Activated CD4-positive, alpha-beta T cell treated with anti-CD3 and anti-CD28 coated beads for 24 hours (primary cell): ENCODE results near the gene TFF2.

ENCODE experiments used
- DNase-seq, 2 donors: peaks; one replicate each; pipeline ENCODE4 v3.0.0-alpha.2; 2020; ENCODE audit warnings: low read depth in 2 of 2

Gene TFF2

DNA sequence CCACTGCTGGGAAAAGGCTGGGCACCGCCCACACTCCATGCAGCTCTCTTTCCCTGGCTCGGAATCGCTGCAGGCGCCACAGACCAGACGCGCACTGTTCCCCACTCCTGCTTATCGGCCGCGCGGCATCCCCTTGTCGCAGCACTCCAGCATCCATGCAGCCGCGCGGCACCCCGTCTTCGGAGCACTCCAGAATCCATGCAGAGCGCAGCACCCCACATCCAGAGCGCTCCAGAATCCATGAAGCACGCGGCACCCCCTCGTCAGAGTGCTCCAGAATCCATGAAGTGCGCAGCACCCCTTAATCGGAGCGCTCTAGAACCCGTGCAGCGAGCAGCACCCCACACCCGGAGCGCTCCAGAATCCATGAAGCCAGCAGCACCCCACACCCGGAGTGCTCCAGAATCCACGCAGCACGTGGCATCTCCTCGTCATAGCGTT is 45.1 kb downstream of the TFF2 start:
- DNase-seq, result no peak

DNA sequence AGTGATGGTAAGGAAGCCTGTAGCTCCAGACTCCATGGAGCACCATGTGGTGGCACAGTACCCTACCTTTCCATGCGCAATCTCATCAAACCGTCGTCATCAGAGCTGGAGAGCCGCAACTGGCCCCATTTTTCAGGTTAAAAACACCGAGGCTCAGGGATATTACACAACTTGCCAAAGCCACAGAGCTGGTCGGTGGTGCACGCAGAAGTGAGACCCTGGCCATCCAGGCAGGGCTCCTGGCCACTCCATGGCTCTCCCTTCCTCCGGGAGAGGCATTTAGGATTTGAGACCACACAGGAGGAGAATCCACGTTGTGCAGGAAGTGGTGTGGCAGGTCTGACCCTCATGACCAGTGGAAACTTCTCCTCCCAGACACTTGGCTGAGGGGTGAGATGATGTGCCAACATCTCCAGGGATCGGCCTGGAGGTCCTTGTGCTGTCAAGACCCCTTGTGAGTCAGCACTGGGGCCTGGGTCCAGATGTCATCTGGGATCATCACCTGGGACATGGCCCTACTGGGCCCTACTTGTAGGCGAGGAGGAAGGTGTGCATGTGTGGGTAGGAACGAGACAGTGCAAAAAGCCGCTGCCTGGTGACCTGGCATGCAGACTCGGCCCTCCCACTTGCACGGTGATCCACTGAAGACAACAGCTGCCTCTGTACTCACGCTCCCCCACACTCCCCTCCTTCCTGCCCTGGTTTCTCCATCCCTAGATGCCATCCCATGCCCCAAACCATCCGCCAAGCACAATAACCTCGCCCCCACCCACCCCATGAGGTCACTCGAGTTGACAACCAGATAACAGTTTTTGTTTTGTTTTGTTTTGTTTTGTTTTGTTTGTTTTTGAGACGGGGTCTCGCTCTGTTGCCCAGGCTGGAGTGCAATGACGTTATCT is 46.0 kb downstream of the TFF2 start:
- no peak for DNase-seq

DNA sequence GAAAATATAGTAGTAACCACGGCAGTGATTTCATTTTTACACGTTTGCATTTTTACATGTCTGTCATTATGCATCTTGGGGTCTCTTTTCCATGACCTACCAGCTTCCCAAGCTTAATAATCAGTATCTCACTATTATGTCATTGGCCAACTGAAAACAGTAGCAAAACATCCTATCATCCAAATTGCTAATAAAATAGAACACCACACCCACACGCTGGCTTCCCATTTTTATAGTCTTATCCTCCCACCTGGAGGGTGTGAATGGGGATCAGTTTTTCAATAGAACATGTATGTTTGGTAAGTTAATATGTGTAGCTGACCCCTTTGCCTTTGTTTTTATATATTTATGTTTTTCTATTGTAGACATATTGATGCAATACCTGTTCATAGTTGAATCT is 47.4 kb downstream of the TFF2 start:
- DNase-seq, result no peak

DNA sequence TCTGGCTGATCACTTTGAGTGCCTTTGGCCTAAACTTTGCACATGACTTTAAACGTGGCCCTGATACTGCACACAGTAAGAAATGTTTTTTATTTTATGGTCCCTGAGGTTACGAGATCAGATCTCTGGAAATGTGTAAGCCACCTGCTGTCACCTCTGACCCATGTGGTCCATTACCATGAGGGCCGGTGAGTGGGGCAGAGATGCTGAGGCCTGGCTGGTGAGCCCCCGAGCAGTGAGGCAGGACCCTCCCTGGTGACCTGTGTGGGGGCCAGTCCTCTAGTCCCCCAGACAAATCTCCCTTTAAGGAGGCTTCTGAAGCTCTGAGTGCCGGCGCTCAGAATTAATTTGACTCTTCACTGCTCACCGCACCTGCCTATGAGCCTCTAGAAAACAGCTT is 48.0 kb downstream of the TFF2 start:
- DNase-seq, result no peak

DNA sequence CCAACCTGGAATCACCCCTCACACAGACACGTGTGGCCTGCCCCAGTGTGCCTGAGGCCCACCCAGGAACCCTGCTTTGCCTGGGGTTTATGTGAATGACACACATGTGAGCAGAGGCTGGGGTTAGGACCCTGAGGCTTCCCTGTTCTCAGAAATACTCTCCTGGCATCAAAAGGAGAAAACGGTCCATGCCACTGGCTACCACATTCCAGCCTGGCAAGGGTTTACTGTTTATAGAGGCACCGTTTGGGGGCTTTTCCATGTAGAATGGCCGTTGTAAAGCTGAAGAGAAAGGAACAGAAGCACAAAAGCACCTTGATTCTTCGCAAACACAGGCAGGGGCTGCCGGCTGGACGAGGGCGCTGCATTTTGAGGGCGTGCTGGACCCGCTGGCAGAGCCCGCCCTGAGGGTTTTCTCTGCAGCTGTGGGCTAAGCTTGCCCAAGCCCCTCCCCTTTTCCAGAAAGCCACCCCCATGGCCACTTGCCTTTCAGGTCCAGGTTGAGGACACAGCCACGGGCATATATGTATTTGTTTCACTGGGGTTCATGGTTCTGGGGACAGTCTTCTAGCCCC is 48.6 kb downstream of the TFF2 start:
- DNase-seq, result no peak

DNA sequence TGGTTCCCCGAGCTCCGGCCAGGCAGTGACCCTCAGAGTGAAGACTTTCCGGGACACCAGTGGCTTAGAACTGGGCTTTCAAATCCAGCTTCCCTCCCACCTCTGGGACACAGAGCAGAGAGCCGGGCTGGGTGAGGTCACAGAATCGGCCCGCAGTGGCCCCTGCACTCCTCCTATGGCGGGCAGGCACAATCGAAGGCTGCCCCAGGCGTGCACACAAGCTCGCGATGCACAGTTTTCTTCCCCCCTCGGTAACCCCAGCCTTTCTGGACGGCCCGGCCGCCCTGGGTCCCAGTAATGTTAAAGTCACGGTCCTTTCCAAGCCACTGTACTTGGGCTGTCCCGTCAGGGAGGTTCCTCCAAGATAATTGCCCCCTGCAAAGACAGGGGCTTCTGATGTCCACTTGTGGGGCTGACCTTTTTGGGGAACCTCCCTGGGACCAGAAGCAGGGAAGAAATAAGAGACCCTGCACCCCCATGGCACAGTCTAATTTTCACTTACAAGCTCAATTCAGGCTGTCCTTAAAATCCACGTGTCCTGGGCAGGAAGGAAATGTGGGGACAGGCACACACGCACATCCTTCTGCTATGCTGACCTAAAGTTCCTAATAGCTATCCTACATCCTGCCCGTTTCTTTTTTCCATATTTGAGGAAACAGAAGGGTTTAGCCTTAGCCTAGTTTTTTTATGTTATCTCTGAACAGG is 49.3 kb downstream of the TFF2 start:
- no peak for DNase-seq

DNA sequence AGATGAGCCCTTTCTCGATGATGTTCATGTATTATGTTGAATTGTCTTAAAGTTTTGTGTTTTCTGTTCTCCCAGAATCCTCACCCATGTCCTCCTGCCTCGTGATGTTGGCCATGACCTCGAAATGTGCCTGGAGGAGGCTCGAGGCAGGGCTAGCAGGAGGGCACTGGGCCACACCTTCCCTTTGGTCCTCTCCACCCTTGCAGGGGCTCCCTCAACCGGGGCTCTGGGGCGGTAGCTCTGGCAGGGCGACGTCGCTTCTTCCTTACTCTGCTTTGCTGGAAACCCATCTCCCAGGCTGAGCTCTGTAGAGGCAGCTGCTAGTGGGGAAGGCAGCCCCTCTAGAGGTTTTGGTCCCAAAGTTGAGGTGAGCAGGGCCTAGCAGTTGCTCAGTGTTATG is 49.8 kb downstream of the TFF2 start:
- no peak for DNase-seq

DNA sequence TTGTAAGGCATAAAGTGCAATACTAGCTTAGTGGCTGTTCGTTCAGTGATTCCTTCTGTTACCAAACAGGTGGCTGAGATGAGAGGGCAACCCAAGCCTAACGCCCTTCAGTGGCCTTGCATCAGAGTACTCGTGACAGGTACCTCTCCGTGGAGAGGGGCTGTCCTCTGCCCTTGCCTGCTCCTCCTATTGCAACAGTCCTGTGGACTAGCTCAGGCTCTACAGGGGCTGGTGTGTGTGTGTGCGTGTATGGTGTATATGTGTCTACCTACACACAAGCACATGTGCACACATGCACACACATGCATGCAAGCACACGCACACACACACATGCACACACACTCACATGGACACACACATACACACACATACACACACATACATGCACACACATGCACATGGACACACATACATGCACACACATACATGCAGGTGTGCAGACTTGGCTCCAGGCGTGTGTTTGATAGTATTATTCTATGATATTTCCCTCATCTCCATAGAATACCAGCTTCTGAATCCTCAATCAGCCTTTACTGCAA is 50.7 kb downstream of the TFF2 start:
- DNase-seq, result no peak

DNA sequence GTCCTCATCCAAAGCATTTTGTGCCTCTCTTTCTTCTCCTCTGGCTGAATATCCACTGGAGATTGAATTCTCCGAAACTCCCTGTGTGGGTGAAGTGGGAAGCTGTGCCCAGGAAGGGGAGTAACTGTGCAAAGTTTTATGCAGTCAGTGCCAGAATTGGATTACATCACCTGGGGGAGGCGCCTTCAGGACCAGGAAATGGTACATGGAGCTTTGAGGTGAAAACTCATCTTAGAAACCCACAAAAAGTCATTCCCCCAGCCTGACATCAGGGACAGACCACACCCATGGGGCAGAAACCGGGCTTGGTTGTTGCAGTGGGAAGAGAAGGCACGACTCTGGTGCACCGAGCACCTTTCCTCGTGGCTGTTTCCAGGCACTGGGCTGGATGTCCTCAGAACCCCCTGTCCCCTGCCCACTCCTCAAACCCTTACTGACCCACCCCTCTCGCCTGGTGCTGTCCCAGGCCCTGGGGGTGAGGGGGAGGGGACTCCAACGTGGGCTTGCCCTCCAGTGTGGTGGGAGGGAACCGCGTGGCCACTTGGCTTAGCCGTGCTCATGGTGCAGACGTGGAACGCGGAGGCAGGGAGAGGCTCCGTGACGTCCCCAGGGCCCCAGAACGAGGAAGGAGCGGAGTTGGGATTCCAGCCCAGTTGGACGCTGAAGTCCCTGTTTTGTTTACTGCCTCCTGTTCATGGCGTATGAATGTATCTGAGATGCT is 51.3 kb downstream of the TFF2 start:
- no peak for DNase-seq

DNA sequence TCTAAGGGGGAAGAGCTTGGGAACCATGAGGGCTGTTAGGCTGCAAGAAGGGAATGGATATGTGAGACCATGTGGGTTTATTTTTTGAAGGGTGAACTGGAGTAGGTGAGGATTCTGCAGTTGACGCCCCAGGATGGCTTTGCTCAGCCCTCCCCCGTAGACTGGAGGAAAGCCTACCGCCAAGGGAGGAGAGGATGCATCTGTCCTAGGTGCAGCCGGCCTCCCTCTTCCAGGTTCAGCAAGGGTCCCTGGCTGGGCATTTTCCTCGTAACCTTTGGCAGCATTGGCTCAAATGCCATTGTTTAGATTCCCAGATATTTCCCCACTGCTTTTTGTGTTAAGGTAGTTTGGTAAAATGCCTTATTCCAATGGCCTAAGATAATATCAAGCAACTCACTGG is 52.1 kb downstream of the TFF2 start:
- no peak for DNase-seq

DNA sequence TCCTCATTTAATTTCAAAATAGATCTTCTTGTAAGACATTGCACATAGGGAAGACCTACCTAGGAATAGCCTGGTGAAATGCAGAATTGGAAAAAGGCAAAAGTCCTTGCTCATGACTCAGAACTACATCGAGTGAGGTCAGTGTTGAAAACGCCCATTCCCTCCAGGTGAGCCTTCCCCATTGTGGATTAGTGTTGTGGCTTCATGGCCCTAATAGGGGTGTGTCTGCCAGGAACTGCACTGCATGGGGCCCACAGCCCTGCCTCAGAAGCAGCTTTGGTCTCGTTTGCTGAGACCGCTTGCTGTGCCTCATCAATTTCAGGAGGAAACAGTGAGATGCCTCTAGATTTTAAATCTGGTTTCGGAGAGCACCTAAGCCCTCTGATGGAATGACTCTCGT is 52.6 kb downstream of the TFF2 start:
- no peak for DNase-seq

DNA sequence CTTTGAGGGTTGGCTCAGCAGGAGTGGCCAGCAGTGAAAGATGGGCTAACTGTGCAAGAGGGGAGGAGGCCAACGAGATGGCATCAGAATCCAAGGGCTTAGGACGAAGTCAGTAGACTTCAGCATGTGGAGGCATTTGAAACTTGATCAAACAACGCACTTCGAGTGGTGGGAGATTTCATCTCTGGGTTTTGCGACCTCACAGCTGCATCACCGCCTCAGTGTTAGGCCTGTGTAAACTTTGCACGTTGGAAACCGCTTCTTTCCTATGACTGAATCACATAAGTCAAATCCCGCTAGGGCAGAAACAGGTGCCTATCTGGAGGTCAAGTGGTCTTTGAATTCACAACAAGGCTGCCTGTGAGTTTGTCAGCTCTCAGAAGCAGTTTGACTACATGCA is 53.4 kb downstream of the TFF2 start:
- no peak for DNase-seq

DNA sequence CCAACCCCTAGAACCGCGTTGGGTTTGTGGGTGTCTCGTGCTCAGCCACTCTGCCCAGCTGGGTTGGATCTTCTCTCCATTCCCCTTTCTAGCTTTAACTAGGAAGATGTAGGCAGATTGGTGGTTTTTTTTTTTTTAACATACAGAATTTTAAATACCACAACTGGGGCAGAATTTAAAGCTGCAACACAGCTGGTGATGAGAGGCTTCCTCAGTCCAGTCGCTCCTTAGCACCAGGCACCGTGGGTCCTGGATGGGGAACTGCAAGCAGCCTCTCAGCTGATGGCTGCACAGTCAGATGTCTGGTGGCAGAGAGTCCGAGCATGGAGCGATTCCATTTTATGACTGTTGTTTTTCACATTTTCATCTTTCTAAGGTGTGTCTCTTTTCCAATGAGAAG is 54.3 kb downstream of the TFF2 start:
- DNase-seq, result no peak
